Activated CD4-positive, alpha-beta T cell treated with anti-CD3 and anti-CD28 coated beads, Interleukin-2, amount 10 ng/mL, durations not matched to agents 24 days and 14 days (primary cell): Measurements from ENCODE around the gene PLEKHA5. TPM values are rescaled to one million over a fixed set of nuclear protein-coding genes. Genes with fewer than 3 reads are reported as not detected.
A peak's percentile ranks its signal among the peaks of the same experiment; 100 is the strongest.
"Not testable (repeated sequence)": the region's sequence is repeated elsewhere in the genome, so short reads cannot be mapped to it uniquely, and the experiment has no call there.

Experiments
- DNase-seq: peaks from one replicate; pipeline ENCODE4 v3.0.0; 2022
- H3K27ac Mint-ChIP-seq: one replicate; pipeline ENCODE4 v1.8.0; 2022; ENCODE audit warnings: mild to moderate bottlenecking, mixed read lengths
- H3K27me3 Mint-ChIP-seq: one replicate; pipeline ENCODE4 v1.8.0; 2022; ENCODE audit warnings: mixed read lengths
- H3K36me3 Mint-ChIP-seq: one replicate; pipeline ENCODE4 v1.8.0; 2022; ENCODE audit warnings: low read depth, mild to moderate bottlenecking, mixed read lengths
- H3K4me1 Mint-ChIP-seq: one replicate; pipeline ENCODE4 v1.8.0; 2021; ENCODE audit warnings: mixed read lengths
- H3K4me3 Mint-ChIP-seq: one replicate; pipeline ENCODE4 v1.8.0; 2022; ENCODE audit warnings: mild to moderate bottlenecking, moderate library complexity, mixed read lengths
- H3K9me3 Mint-ChIP-seq: one replicate; pipeline ENCODE4 v1.8.0; 2021; ENCODE audit warnings: mixed read lengths
- intact Hi-C: fragments of 100-400 bp; cut with micrococcal nuclease; formaldehyde crosslinking; loops from one replicate; pipeline ENCODE4 v1.15.1; 2023
- total RNA-seq: library from RNA; stranded (reverse); gene quantifications from 2 replicates; pipeline ENCODE4 v1.2.3, GENCODE V29; 2022

PLEKHA5 gene
- total RNA-seq, 1 donor from 2014 or later, result 2.3 TPM

DNA sequence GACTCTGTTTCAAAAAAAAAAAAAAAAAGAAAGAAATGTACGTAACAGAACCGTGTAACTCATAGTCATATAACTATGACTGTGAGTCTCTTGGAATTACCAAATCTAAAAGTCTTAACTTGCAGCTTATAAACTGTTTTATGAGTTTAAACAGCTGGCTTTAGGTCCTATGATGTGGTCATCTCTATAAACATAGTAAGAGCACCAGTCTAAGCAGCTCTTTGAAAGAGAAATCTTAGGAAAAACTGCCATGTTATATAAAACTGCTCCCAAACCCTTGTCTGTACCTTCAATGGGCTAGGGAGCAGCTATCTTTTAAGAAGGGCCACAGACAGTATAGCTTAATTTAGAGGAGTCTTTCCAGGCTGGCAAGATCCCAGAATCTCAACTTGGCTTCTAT, 194.3 kb downstream of the PLEKHA5 start:
- intact Hi-C loops, result no loop called here
- DNase-seq, result no peak
- no peaks in the 10 kb centered on the region for H3K36me3 Mint-ChIP-seq

DNA sequence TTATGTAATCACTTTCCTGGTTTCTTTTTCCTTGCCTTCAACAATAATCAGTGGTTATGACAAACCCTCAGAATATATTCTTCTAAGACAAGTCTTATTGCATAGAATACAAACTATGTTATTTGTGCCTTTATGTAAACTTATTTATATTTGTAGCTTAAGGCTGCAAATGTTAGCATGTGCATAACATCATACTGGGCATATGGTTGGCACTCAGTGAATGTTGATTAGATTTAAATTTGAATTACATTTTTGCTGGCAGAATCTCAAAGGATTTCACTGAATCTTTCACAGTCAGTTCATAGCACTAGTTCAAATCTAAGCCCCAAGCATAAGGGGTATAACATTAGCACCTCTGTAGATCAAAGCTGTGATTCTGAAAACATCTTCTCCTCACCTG, 196.6 kb downstream of the PLEKHA5 start:
- Mint-ChIP-seq H3K36me3 (no peaks in the 10 kb centered on the region), H3K4me1 (no peaks in the 10 kb centered on the region), H3K27ac (no peak overlapping the region), H3K4me3 (no peak overlapping the region), H3K9me3 (peaks cover 7% of the 10 kb centered on the region), H3K27me3 (no peaks in the 10 kb centered on the region)
- intact Hi-C loops, result no loop called here
- DNase-seq, result no peak

More for the DNA sequence above, 194.3 kb downstream of the PLEKHA5 start:
- no peak overlapping the region for H3K4me3 Mint-ChIP-seq
- no peaks in the 10 kb centered on the region for H3K4me1 Mint-ChIP-seq
- H3K27me3 Mint-ChIP-seq, result no peaks in the 10 kb centered on the region
- no peak overlapping the region for H3K27ac Mint-ChIP-seq
- H3K9me3 Mint-ChIP-seq, result peaks cover 7% of the 10 kb centered on the region

DNA sequence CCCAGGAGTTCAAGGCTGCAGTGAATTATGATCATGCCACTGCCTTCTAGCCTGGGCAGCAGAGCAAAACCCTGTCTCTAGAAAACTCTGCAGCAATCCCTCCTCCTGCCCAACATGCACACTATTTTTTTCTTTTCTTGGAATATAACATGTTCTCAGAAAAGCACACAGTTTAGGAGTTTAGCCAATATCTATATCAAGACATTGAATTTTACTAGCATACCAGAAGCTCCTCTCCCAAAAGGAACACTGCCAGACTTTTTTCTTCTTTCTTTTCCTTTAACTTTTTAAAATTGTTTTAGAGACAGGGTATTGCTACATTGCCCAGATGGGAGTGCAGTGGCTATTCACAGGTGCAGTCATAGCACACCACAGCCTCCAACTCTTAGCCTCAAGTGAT, 202.7 kb downstream of the PLEKHA5 start:
- no peaks in the 10 kb centered on the region for H3K4me1 Mint-ChIP-seq
- intact Hi-C loops, result no loop called here

DNA sequence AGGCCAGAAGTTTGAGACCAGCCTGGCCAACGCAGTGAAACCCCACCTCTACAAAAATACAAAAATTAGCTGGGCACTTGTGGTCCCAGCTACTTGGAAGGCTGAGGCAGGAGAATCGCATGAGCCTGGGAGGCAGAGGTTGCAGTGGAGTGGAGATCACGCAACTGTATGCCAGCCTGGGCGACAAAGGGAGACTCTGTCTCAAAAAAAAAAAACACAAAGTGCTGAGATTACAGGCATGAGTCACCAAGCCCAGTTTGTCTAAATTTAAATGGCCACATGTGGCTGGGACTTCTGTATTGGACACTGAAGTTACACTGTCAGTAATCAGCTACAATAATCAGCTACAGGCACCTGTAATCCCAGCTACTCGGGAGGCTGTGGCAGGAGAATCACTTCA, 208.9 kb downstream of the PLEKHA5 start:
- Mint-ChIP-seq H3K27ac (no peak overlapping the region), H3K27me3 (no peaks in the 10 kb centered on the region), H3K4me3 (no peak overlapping the region), H3K9me3 (no peaks in the 10 kb centered on the region), H3K4me1 (no peaks in the 10 kb centered on the region), H3K36me3 (no peaks in the 10 kb centered on the region)
- no peak for DNase-seq
- intact Hi-C loops, result no loop called here

More for the DNA sequence above, 202.7 kb downstream of the PLEKHA5 start:
- H3K27me3 Mint-ChIP-seq, result no peaks in the 10 kb centered on the region
- H3K27ac Mint-ChIP-seq, result no peak overlapping the region
- H3K9me3 Mint-ChIP-seq, result peaks cover 7% of the 10 kb centered on the region
- no peaks in the 10 kb centered on the region for H3K36me3 Mint-ChIP-seq
- H3K4me3 Mint-ChIP-seq, result no peak overlapping the region
- DNase-seq, result no peak

DNA sequence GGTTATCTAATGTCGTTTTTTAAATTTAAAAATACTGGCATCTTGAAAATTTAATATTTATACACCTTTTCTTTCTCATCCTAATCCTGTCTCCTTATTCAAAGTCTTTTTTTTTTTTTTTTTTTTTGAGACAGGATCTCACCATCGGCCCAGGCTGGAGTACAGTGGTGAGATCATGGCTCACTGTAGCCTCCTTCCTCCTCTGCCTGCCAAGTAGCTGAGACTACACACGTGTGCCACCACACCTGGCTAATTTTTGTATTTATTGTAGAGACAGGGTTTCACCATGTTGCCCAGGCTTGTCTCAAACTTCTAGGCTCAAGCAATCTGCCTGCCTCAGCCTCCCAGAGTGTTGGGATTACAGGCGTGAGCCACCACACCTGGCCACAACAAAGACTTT, 221.3 kb downstream of the PLEKHA5 start:
- H3K9me3 Mint-ChIP-seq, H3K4me3 Mint-ChIP-seq, H3K27ac Mint-ChIP-seq, DNase-seq, H3K27me3 Mint-ChIP-seq, H3K36me3 Mint-ChIP-seq, intact Hi-C loops, H3K4me1 Mint-ChIP-seq: not testable (repeated sequence)

DNA sequence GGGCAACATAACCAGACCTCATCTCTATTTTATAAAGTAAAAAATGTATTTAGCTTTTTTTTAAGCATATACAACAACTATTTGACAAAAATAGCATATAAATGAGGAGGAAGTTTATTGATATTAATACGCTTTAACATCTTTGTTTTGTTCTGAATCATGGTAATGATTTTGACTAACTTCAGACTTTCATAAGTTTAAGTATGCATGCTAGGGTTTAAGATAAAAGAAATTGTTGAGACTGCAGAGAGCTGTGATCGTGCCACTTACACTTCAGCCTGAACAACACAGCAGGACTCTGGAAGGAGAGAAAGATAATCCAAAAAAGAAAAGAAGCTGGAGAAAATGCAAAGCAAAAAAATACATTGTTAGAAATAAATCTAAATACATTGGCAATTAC, 221.8 kb downstream of the PLEKHA5 start:
- no peak overlapping the region for H3K27ac Mint-ChIP-seq
- no peak overlapping the region for H3K4me3 Mint-ChIP-seq
- peaks cover 2% of the 10 kb centered on the region for H3K36me3 Mint-ChIP-seq
- intact Hi-C loops, result no loop called here
- H3K9me3 Mint-ChIP-seq, result no peaks in the 10 kb centered on the region
- H3K4me1 Mint-ChIP-seq, result no peaks in the 10 kb centered on the region
- no peaks in the 10 kb centered on the region for H3K27me3 Mint-ChIP-seq
- DNase-seq, result no peak

DNA sequence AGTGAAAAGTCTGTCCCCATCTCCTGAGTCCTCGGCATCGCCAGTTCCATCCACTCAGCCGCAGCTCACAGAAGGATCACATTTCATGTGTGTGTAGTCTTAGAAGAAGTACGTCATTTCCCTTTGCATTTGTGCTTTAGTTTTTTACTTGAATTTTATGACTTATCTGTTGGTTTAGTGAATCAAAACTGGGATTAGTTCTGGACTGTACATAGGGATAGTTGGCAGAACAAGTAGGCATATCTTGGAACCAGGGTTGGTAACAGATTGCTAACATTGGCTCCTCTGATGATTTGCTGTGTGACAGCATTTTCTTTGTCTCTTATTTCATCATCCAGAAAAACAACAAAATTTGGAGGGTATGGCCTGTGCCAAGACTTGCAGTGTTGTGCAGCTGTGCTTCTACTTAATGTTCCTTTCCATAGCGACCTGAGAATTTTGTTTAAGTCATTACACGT, 240.2 kb downstream of the PLEKHA5 start:
- Mint-ChIP-seq H3K4me3 (no peak overlapping the region), H3K4me1 (no peaks in the 10 kb centered on the region)

DNA sequence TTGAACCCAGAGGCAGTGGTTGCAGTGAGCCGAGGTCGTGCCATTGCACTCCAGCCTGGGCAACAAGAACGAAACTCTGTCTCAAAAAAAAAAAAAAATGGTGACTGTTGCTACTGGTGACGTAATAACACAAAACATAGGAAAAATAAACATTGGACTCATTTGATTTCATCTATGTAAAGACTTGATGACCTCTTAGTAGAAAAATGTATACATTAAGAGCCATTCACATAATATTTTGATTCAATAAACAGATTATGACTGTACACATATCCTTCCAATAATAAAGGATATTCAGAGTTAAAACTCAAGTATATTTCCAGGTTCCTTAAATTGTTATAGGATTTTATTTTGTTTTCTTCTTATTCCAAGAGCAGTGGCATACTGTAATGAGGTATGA, 244.1 kb downstream of the PLEKHA5 start:
- no peaks in the 10 kb centered on the region for H3K4me1 Mint-ChIP-seq
- no peaks in the 10 kb centered on the region for H3K36me3 Mint-ChIP-seq
- H3K27ac Mint-ChIP-seq, result no peak overlapping the region
- no peak overlapping the region for H3K4me3 Mint-ChIP-seq
- intact Hi-C loops, result no loop called here
- no peaks in the 10 kb centered on the region for H3K27me3 Mint-ChIP-seq
- DNase-seq, result no peak
- H3K9me3 Mint-ChIP-seq, result no peaks in the 10 kb centered on the region

More for the DNA sequence above, 240.2 kb downstream of the PLEKHA5 start:
- Mint-ChIP-seq H3K27ac (no peak overlapping the region), H3K27me3 (no peaks in the 10 kb centered on the region), H3K36me3 (no peaks in the 10 kb centered on the region), H3K9me3 (no peaks in the 10 kb centered on the region)
- DNase-seq, result no peak
- intact Hi-C loops, result no loop called here

DNA sequence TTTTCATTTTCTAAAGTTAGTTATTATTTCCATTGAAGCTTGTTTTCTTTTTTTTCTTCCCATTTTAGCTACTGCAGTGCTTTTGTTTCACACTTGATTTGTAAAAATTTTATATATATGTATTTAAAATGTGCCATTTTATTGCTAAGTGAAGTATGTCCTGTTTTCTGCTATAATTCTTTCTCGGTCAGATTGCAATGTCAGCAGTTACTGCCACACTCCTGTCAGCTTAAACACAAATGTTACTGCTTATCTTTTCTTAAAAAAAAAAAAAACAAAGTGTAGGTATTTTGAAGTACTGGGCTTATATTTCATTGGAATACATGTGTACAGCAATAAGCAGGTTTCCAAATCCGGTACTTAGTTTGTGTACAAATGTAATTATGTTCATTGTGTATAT, 246.4 kb downstream of the PLEKHA5 start:
- Mint-ChIP-seq H3K27me3 (no peaks in the 10 kb centered on the region), H3K4me3 (no peak overlapping the region), H3K9me3 (no peaks in the 10 kb centered on the region), H3K27ac (no peak overlapping the region), H3K36me3 (no peaks in the 10 kb centered on the region), H3K4me1 (peaks cover 2% of the 10 kb centered on the region)
- DNase-seq, result no peak
- intact Hi-C loops, result no loop called here

DNA sequence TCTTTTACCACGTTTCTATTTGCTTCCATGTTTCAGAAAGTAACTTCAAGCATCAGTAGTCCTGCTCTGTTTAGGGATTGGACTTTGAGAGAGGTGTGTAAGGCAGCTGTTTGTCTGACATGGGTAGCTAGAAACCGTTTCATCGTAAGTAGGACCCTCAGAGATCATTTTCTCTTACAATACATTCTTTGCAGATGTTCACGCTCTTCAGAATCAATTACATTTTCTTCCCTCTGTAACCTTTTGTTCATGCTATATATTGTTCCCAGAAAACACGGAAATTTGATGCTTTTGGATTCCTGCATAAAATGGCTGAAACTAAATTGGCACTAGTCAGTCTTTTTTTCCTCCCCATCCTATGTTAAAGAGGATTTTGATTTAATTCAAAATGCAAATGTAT, 247.2 kb downstream of the PLEKHA5 start:
- Mint-ChIP-seq H3K4me3 (no peak overlapping the region), H3K27ac (no peak overlapping the region), H3K36me3 (no peaks in the 10 kb centered on the region), H3K4me1 (peaks cover 2% of the 10 kb centered on the region), H3K9me3 (no peaks in the 10 kb centered on the region), H3K27me3 (no peaks in the 10 kb centered on the region)
- no peak for DNase-seq
- intact Hi-C loops, result no loop called here

DNA sequence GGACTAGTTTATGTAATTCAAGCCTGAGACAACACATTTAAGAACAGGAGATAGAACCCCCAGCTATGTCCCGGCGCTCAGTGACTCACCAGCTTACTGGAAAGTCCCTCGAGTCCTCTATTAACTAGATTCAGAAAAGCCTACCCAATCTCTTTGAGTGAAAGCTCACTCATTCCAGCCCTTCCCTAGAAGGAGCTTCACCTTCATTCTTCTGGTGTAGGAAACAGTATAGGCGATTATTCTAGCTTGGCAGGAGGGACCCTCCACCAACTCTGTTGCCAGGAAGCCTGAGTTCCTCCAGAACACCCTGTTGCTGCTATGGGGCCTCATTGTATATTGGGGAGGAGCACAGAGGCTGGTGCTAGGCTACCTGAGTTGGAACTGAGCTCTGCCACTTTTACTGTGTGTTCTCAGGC, 252.6 kb downstream of the PLEKHA5 start:
- Mint-ChIP-seq H3K27ac (peak overlapping the region; percentile 34), H3K9me3 (no peaks in the 10 kb centered on the region), H3K4me1 (peaks cover 6% of the 10 kb centered on the region), H3K36me3 (no peaks in the 10 kb centered on the region), H3K4me3 (no peak overlapping the region), H3K27me3 (no peaks in the 10 kb centered on the region)
- intact Hi-C loops, result loop anchor here (1.0 kb wide), 1 partner anchor 50 kb away; no protein-coding TSS in a partner anchor
- peak; percentile 75 for DNase-seq

DNA sequence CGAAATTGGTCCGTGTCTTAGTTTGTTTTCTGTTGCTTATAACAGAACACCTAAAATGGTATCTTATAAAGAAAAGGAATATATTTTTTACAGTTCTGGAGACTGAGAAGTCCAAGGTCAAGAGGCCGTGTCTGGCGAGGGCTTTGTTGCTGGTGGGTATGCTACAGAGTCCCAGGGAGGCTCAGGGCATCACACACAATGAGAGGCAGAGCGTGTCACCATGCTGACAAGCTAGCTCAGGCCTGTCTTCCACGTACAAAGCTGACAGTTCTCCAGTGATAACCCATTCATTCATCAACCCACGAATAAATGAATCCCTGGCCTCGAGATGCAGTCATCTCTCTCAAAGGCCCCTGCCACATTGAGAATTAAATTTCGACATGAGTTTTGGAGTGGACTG, 253.0 kb downstream of the PLEKHA5 start:
- no peaks in the 10 kb centered on the region for H3K9me3 Mint-ChIP-seq
- H3K27ac Mint-ChIP-seq, result no peak overlapping the region
- no peaks in the 10 kb centered on the region for H3K27me3 Mint-ChIP-seq
- no peak overlapping the region for H3K4me3 Mint-ChIP-seq
- peaks cover 6% of the 10 kb centered on the region for H3K4me1 Mint-ChIP-seq
- no peak for DNase-seq
- intact Hi-C loops, result loop anchor here (1.0 kb wide), 1 partner anchor 50 kb away; no protein-coding TSS in a partner anchor
- H3K36me3 Mint-ChIP-seq, result no peaks in the 10 kb centered on the region

DNA sequence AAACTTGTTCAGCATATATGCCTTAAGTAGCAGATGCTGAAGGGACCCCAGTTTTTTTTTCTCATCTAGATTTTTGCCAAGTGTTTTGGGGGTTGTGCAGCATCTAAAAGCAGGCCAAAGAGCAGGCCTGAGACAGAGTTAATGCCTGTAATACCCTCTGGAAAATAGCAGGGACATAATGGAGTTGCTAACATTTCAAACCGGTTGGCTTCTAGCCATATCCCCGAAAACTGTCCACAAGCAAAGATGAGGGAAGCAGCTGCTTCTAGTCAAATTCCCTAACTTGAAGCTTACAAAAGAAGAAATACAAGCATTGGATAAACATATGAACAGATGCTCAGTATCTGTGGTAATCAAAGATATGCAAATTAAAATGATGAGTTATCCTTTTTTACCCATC, 257.6 kb downstream of the PLEKHA5 start:
- H3K9me3 Mint-ChIP-seq, result no peaks in the 10 kb centered on the region
- intact Hi-C loops, result no loop called here

DNA sequence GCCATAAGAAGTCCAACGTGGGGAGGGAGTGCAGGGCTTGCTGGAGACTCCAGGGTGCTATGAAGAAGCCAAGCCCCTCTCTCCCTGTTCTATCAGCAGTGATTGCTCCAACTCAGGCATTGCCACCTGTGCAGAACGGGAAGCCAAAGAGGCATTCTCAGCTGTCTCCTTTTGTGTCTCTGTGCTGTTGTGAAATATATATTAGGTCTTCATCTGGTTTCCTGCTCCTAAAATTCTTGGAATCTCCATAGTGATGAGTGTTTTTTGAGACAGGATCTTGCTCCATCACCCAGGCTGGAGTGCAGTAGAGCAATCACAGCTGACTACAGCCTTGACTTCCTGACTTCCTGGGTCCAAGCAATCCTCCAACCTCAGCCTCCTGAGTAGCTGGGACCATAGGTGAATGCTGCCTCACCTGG, 258.6 kb downstream of the PLEKHA5 start:
- H3K4me3 Mint-ChIP-seq, result no peak overlapping the region
- DNase-seq, result no peak
- H3K36me3 Mint-ChIP-seq, result no peaks in the 10 kb centered on the region
- H3K27ac Mint-ChIP-seq, result no peak overlapping the region
- H3K4me1 Mint-ChIP-seq, result no peaks in the 10 kb centered on the region
- intact Hi-C loops, result no loop called here
- H3K9me3 Mint-ChIP-seq, result no peaks in the 10 kb centered on the region
- no peaks in the 10 kb centered on the region for H3K27me3 Mint-ChIP-seq

More for the DNA sequence above, 257.6 kb downstream of the PLEKHA5 start:
- Mint-ChIP-seq H3K36me3 (no peaks in the 10 kb centered on the region), H3K27me3 (no peaks in the 10 kb centered on the region), H3K4me1 (peaks cover 3% of the 10 kb centered on the region), H3K4me3 (no peak overlapping the region), H3K27ac (no peak overlapping the region)
- no peak for DNase-seq

DNA sequence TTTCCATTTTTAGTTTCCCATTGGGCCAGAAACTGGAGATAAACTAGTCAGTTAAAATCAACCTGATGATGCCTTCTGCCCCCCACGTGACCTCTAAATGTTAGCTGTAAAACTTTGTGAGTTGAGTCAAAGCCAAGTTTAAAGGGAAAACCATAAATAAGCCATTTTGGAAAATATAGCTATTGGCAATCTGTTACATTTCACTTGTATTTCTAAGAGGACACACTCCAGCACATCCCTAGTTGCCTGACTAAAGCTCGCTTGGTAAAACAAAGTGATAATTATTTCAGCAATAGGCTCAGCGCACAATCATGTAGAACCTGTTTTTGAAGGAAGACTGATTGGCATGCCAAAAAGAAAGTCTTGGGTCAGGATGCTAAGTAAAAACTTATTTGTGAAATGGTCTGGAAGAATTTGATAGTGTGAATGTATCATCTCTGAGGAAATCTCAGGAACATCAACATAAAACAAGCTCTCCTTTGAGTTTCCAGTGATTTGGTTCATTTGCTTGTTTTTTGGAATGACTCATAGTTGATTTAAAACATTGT, 260.6 kb downstream of the PLEKHA5 start:
- Mint-ChIP-seq H3K4me3 (no peak overlapping the region), H3K36me3 (no peaks in the 10 kb centered on the region), H3K9me3 (no peaks in the 10 kb centered on the region), H3K4me1 (no peaks in the 10 kb centered on the region), H3K27ac (no peak overlapping the region), H3K27me3 (no peaks in the 10 kb centered on the region)
- intact Hi-C loops, result no loop called here
- no peak for DNase-seq
